Esophagus mucosa (tissue), 1 donor: ENCODE results near the gene ZSCAN31. TPM values are rescaled to one million over a fixed set of nuclear protein-coding genes. Genes with fewer than 3 reads are reported as not detected.
"Not testable (repeated sequence)": the region's sequence is repeated elsewhere in the genome, so short reads cannot be mapped to it uniquely, and the experiment has no call there.

Source experiments
- ATAC-seq: fragments of 200-7000 bp; cut with Tn5 transposase; one replicate; pipeline ENCODE4 v1.9.1; 2020
- total RNA-seq: library from RNA; stranded (reverse); gene quantifications from one replicate; pipeline ENCODE4 v1.2.4, GENCODE V29; 2023
- donor health status: DM: yes; HTN: yes; CAD: no.

The ZSCAN31 gene
- total RNA-seq = 9.4 TPM

DNA sequence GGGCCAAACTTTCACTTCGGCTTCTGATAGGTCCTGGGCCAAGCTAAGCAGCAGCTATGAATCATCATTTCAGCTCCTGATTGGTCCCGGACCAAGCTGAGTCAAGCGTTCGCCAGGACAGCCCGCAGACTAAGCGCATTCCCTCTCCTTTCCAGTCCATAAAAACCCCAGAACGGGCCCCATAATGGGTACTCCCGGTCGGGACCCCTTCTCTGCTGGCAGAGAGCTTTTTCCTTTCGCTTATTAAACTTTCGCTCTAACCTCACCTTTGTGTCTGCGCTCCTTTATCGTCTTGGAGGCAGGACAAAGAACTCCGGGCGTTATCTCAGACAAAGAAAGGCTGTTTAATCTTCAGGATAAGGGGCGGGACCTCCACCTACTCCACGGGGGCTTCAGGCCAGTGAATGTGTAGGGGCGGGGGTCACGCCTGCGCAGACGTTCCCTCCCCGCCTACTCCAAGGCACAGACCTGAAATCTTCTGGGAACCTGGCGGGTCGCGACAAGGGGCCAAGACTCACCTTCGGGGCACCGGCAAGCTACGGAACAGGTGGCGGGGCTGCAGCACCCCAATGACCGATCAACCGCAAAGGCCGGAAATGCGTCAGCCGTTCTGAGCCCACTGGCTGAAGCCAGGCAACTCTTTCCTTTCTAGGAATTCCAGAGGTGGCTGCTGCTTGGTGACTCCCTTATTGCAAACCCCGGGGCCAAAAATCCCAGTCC is at the start of gene ZSCAN31:
ZSCAN31 (minus strand) TSS at position 585 of the 720 bp plus-strand sequence. CDS start 6,465 bp downstream, outside the sequence.
- ATAC-seq = peak; percentile 97

DNA sequence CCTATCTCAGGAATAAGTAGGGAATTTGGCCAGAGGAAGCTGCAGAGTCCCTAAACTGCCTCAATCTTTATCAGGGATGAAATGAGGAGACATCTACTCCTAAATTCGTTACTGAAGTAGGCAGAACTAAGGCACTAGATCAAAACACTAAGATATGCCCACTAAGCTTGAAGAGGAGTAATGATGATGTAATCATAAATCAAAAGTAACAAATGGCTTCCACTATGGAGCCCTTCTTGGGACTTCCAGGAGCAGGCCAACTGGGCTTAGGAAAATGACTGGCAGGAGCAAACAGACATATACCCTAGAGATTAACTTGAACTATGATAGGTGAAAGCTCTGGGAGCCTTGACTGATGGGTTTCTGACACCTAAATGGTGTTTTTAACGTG is 48.2 kb upstream of the ZSCAN31 start:
- no peak for ATAC-seq

DNA sequence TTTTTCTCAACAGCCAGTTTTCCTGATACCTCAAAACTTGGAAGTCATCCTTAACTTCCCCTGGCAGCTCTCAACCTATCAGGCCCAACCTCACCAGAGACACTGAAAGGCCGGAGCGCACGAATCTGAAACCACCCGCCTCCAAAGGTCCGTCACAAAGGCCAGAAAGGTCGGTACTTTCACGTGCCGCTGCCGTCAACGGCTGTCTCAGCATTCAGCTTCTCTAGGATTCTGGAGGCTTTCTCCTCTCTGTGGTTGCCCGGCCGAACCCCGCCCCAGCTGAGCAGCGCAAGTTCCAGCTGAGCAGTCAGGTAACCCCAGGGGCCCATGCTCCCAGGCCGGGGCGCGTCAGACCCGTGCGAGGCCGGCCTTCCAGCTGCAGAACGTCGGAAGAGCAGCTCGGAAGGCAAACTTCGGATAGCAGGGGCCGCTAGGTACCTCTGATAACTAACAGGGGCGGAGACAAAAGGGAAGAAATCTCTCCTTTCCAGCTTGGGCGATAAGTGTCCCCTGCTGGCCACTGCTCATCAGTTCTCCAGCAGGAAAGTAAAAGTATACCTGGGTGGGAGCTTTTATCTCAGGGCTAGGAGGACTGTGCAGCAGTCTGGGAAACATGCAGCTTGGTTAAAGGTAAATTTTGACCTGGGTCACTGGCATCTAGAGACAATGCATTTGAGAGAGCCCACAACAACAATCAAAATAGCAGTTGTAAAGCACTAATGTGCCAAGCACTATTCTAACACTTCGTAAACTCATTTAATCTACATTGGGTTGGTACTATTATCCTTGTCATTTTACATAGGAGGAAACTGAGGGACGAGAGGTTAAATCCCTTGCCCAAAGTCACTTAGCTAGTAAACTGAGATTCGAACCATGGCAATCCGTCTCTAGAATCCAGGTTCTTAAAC is 47.5 kb upstream of the ZSCAN31 start:
- peak; percentile 95 for ATAC-seq

- no peak for ATAC-seq
These were observed 44.4 kb upstream of the ZSCAN31 start for GRCh38 chr6:28380381-28380780.

GRCh38 chr6:28378644-28379043 is 42.7 kb upstream of the ZSCAN31 start:
- no peak for ATAC-seq

DNA sequence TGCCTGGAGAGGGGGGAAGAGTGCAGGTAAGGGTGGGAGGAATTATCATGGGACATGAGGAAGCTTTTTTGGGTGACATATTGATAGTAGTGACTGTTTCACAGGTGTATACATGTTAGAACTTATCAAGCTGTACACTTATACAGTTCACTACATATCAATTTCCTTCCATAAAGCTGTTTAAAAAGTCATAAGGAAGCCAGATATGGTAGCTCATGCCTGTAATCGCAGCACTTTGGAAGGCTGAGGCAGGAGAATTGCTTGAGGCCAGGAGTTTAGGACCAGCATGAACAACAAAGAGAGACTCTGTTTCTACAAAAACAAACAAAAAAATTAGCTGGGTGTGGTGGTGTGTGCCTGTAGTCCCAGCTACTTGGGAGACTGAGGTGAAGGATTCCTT is 41.9 kb upstream of the ZSCAN31 start:
- ATAC-seq = no peak

- no peak for ATAC-seq
These were observed 38.0 kb upstream of the ZSCAN31 start for GRCh38 chr6:28373925-28374324.

DNA sequence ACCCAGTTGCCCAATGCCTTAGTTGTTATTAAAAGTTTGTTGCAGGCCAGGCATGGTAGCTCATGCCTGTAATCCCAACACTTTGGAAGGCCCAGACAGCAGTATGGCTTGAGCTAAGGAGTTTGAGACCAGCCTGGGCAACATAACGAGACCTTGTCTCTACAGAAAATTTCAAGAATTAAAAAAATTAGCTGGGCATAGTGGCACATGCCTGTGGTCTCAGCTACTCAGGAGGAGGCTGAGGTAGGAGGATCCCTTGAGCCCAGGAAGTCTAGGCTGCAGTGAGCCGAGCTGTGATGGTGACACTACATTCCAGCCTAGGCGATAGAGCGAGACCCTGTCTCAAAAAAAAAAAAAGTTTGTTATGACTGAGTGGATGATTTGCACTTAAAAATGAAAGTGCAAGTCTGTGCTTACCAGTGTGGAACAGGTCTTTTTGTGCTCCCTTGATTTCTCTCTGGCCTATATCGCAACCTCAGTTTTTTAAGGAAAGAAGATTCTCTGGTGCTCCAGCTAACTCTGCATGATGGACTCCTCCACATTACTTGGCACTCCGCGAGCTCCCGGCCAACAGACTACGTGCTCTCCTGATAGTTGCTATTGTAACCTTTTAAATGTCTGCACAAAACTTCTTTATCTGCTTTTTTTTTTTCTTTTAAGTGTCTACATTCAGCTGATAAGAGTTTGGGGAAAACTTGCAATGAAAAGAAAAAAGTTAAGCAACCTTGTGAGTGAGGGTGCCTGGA is 35.9 kb upstream of the ZSCAN31 start:
- no peak for ATAC-seq

- no peak for ATAC-seq
These were observed 35.3 kb upstream of the ZSCAN31 start for GRCh38 chr6:28371280-28371679.

- ATAC-seq = no peak
These were observed 34.5 kb upstream of the ZSCAN31 start for GRCh38 chr6:28370440-28370839.

DNA sequence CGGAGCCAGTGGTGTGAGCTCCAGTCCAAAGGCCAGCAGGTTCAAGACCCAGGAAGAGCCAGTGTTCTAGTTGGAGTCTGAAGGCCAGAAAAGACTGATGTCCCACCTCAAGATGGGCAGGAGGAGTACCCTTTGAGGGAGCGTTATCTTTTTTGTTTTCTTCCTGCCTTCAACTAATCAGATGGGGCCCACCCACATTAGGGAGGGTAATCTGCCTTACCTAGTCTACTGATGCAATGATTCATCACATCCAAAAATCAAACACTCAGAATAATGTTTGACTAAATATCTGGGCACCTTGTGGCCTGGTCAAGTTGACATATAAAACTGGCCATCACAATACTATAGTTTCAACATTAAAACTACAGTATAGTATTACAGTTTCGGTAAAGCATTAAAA is 33.5 kb upstream of the ZSCAN31 start:
- ATAC-seq = no peak

DNA sequence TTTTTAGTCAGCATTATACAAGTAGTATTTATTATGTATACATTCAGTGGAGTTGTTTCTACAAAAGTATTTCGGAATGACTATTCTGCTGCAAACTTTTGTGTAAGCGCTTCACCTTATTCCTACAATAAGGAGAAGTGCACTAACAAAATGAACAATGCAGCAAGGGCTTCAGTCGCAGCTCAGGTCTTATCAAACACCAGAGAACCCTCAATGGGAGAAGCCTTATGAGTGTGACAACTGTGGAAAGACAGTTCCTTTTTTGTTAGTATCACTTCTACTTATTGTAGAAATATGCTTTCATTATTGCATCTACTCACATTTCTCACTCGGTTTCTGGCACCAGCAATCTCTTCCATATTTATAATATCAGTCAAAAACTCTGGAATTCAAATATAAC is 32.6 kb upstream of the ZSCAN31 start:
- ATAC-seq = no peak

DNA sequence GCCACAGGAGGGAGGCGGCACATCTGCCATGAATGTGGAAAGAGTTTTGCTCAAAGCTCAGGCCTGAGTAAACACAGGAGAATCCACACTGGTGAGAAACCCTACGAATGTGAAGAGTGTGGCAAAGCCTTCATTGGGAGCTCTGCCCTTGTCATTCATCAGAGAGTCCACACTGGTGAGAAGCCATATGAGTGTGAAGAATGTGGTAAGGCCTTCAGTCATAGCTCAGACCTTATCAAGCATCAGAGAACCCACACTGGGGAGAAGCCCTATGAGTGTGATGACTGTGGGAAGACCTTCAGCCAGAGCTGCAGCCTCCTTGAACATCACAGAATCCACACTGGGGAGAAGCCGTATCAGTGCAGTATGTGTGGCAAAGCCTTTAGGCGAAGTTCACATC is 29.6 kb upstream of the ZSCAN31 start:
- ATAC-seq = not testable (repeated sequence)

GRCh38 chr6:28360961-28361360 is 25.0 kb upstream of the ZSCAN31 start:
- no peak for ATAC-seq

DNA sequence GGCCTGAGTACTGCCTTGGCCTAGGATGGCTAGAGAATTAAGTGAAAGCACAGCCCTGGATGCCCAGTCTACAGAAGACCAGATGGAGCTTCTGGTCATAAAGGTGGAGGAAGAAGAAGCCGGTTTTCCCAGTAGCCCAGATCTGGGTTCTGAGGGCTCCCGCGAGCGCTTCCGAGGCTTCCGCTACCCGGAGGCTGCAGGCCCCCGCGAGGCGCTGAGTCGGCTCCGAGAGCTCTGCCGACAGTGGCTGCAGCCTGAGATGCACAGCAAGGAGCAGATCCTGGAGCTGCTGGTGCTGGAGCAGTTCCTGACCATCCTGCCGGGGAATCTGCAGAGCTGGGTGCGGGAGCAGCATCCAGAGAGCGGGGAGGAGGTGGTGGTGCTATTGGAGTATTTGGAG is 23.6 kb upstream of the ZSCAN31 start:
- not testable (repeated sequence) for ATAC-seq

GRCh38 chr6:28357036-28357435 is 21.1 kb upstream of the ZSCAN31 start:
- peak; percentile 38 for ATAC-seq

GRCh38 chr6:28356666-28357020 is 20.7 kb upstream of the ZSCAN31 start:
- no peak for ATAC-seq

DNA sequence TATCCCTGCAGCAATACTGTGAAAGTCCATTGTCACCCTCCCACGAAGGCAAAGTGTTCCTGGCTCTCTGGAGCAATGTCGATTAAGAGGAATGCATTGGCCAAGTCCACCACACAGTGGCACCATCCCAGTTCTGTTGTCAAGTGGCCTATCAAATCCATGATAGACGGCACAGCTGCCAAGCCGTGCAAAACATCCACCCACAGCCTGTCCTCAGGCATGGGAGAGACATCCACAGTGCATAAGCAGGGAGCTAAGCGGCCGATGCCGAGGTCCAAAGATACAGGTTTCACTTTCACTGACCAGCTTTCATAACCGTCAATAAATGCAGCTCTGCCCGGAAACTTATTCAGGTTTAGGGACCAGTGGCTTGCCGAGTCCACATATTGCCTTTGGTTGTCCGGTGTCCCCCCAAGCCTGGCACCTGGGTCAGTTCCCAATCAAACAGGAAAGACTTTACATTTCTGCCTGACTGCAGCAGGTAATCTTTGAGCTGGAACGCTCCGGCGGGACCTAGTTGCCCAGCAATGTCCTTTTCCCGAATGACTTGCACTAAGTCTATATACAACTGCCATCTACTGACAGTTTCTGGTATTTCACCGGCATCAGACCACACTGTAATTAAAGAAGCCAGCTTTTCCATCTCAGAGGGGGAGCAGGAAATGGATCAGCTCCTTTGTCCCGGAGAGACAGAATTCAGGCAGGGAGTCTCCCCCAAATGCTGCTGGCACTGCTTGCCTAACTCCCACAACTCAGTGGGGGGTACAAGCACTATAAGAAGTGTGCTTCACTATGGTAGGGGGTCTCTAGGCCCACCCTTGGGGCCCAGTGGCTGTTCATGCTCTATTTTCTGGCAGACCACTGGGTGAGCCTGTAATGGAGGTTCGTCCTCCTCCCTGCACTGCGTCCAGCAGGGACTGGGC is 20.1 kb upstream of the ZSCAN31 start:
- ATAC-seq = peak; percentile 67

DNA sequence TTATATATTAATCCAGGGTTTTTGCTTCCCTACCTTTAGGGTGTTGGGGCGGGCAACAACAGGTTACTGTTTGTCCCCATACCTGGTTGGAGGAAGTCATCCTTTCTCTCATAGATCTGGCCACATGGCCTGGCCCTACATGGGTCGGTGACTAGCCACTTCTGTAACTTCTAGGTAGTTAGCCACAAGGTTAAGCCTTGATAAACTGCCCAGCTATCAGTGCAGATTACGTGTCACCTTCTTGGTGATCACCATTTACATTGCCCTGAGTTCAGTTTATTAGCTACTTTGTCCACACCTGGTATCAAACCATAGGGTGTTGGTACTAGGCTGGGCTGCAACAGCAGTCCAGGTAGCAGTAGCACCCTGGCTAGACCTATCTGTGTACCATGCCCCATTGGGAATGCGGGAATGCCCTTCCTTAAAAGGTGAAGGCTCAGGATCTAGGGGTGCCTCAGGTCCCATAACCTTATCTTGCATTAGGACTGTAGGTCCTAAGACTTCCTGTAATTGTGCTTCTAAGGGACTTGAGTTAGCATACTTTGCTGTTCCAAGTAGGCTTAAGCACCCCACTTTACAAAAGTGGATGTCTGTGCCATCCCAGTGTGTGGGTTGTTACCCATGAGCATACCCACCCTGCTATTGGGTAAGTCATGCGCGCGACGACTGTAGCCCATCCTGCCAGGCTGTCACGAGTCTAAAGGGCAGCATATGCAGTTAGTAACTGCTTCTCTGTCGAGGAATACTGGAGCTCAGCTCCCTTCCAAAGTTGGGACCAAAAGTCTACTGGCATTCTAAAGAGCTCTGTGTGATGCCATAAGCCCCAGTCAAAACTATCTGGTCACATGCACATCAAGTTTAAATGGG is 19.0 kb upstream of the ZSCAN31 start:
- no peak for ATAC-seq

- peak; percentile 91 for ATAC-seq
These were observed 18.2 kb upstream of the ZSCAN31 start for GRCh38 chr6:28353981-28354676.
